HG03039 (cell line): ENCODE results near the gene BABAM1.
"Not testable (repeated sequence)": the region's sequence is repeated elsewhere in the genome, so short reads cannot be mapped to it uniquely, and the experiment has no call there.

Source experiments
- ATAC-seq: cut with Tn5 transposase; IDR thresholded peaks from one replicate; pipeline ENCODE4 v1.9.1; 2021; ENCODE audit warnings: mild to moderate bottlenecking, moderate library complexity; ENCODE audit not compliant: unreplicated experiment

The BABAM1 gene

GRCh38 chr19:17266589-17266974 lies 661 bp upstream of the BABAM1 start:
- no peak for ATAC-seq

GRCh38 chr19:17268754-17269153 lies 1.5 kb downstream of the BABAM1 start:
- no peak for ATAC-seq

- ATAC-seq, result not testable (repeated sequence)
These were observed 7.6 kb downstream of the BABAM1 start for GRCh38 chr19:17274892-17275291.

GRCh38 chr19:17275441-17276175 lies 8.4 kb downstream of the BABAM1 start:
- ATAC-seq, result no peak

GRCh38 chr19:17279436-17279835 lies 12.2 kb downstream of the BABAM1 start:
- ATAC-seq, result no peak

GRCh38 chr19:17281391-17282304 lies 14.4 kb downstream of the BABAM1 start, which contains the start of gene ANKLE1:
TSS of gene ANKLE1 (plus strand) at chr19:17281901. CDS start at chr19:17281921, 20 bp downstream.
- peak; percentile 34 for ATAC-seq

- peak; percentile 50 for ATAC-seq
These were observed 15.4 kb downstream of the BABAM1 start for GRCh38 chr19:17282488-17283125.

- ATAC-seq, result no peak
These were observed 16.3 kb downstream of the BABAM1 start for GRCh38 chr19:17283504-17283996.

- no peak for ATAC-seq
These were observed 18.3 kb downstream of the BABAM1 start for GRCh38 chr19:17285415-17286135.

GRCh38 chr19:17286263-17286662 lies 19.0 kb downstream of the BABAM1 start:
- ATAC-seq, result no peak

GRCh38 chr19:17286752-17287151 lies 19.5 kb downstream of the BABAM1 start:
- no peak for ATAC-seq

- no peak for ATAC-seq
These were observed 22.2 kb downstream of the BABAM1 start for GRCh38 chr19:17289489-17289888.

GRCh38 chr19:17292301-17293074 lies 25.2 kb downstream of the BABAM1 start:
- ATAC-seq, result peak; percentile 66

- ATAC-seq, result no peak
These were observed 26.4 kb downstream of the BABAM1 start for GRCh38 chr19:17293605-17294004.

GRCh38 chr19:17294051-17294891 lies 27.0 kb downstream of the BABAM1 start:
- no peak for ATAC-seq

- ATAC-seq, result not testable (repeated sequence)
These were observed 28.3 kb downstream of the BABAM1 start for GRCh38 chr19:17295551-17295950.

- no peak for ATAC-seq
These were observed 29.0 kb downstream of the BABAM1 start for GRCh38 chr19:17296273-17296672.

- ATAC-seq, result no peak
These were observed 29.7 kb downstream of the BABAM1 start for GRCh38 chr19:17296976-17297375.
